Fibroblast of skin of right quadriceps (primary cell): ENCODE results near the gene QRSL1.
"Not testable (repeated sequence)": the region's sequence is repeated elsewhere in the genome, so short reads cannot be mapped to it uniquely, and the experiment has no call there.

Source experiments
- DNase-seq: peaks from one replicate; pipeline ENCODE4 v3.0.0-alpha.2; 2013

QRSL1 gene

GRCh38 chr6:106629103-106629858 is at the start of gene QRSL1, which contains the start of gene RTN4IP1:
Gene QRSL1, plus strand, starts transcription at chr6:106629578. Its CDS starts 104 bp downstream, at chr6:106629682.
Gene RTN4IP1, minus strand, starts transcription at chr6:106629498. Its CDS starts 477 bp downstream, at chr6:106629021.
- DNase-seq = peak; percentile 92

- DNase-seq = no peak
Measured at GRCh38 chr6:106581468-106581867, 47.9 kb upstream of the QRSL1 start.

DNA sequence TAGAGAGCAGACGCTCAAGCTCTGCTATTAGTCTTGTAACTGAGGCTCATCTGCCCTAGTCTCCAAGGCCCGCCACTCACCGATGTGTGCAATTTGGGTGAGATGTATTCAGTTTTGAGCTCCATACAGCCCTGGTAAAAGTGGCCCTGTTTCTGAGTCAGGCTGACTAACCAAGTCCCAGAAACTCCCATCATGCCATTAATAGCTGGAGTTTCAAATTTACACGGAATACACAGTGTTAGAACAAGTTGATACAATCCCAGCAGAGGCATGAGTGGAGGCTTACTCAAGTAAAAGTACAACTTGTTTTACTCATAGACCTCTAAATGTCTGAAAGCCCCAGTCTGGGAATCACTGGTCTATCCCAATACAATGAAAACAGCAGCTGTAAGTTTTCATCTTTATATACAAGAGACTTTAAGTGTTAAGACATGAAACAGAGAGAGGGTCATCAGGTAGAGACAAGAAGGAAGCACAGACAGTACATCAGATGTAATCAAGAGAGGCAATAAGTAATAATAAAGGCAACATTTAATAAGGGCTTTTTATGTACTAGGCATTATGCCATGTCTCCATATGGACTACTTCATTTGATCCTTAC is 42.5 kb upstream of the QRSL1 start:
- DNase-seq = no peak

DNA sequence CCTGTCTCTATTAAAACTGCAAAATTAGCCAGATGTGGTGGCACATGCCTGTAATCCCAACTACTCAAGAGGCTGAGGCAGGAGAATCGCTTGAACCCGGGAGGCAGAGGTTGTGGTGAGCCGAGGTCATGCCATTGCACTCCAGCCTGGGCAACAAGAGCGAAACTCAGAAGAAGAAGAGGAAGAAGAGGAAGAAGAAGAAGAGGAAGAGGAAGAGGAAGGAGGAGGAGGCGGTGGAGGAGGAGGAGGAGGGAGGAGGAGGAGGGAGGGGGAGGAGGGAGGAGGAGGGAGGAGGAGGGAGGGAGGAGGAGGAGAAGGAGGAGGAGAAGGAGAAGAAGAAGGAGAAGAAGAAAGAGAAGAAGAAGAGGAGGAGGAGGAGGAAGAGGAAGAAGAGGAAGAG is 40.4 kb upstream of the QRSL1 start:
- DNase-seq = not testable (repeated sequence)

DNA sequence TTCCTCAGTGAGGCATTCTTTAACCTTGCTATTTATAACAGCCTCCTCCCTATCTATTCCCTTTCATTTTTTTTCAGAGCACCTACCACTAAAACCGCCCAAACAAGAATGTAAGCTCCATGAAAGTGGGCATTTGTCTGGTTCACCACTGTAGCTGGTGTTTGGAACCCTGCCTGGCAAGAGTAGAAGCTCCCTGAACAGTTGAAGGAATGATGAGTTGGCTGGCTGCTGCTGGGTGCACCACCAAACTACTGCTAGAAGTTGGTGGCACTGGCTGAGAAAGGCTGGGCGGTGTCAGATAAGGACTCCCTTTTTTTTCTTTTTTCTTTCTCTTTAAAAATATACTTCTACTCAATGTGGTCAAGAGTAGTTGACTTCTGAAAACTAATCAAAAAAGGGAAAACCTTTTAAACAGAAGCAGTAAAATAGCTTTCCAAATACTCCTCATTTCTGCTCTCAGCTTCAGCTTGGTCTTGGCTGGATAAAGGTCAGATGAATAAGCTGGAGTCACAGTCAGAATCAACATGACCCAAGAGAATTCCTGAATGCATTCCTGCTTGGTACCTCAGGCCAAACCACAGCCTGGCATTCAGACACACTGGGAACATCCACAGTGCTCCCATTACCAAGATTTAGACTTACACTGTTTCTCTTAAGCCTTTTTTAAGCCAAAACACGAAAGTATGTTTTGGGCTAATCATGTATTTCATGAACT is 38.1 kb upstream of the QRSL1 start:
- peak; percentile 79 for DNase-seq

DNA sequence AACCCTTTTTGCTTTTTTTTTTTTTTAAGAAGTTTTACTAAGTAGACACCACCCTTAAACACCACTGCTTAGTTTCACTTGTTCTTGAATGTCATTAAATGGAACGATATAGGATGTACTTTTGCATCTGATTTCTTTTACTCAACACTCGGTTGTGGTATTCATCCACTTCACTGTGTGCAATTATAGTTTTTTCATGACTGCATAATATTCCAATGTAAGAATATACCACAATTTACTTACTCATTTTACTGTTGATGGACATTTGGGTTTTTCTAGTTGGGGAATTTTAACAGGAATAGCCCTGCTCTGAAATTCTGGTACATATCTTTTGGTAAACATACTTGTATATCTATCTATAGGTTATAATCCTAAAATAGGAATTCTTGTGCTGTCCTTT is 29.9 kb upstream of the QRSL1 start:
- DNase-seq = no peak

GRCh38 chr6:106600329-106600728 is 29.0 kb upstream of the QRSL1 start:
- DNase-seq = peak; percentile 49

- peak; percentile 46 for DNase-seq
Measured at GRCh38 chr6:106608080-106608668, 21.2 kb upstream of the QRSL1 start.

DNA sequence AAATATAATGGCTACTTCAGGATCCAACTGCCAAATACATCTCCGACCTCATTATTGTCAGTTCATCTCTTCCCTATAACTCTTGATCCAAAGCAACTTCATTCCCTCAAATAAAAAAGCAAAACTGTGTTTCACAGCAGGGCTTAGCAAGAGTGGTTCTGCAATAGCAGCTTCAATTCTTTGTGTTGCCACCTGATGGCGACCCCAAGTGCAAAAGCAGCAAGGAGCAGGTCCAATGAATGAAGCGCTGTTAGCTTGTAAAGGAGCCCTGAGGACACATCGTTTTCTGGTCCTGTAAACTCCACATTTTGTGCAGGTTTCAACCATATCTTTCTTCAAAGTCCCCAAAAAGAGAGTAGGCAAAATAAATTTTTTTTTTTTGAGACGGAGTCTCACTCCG is 19.7 kb upstream of the QRSL1 start:
- no peak for DNase-seq

DNA sequence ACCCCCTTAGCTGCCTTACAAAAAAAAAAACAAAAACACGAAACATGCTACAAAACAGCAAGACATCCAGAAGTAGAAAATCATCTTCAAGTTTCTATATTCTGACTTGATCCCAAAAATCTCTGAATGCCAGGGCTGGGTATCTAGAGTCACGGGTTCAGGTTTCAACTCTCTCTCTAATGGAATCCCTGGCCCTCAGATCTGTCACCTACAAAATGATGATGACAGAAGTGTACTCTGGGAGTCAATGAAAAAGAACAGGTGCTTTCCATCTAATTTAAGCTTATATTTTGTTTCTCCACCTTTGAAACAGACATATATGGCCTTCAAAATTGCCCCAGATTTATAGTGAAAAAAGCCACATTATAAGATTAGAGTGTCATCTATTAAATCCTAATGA is 18.3 kb upstream of the QRSL1 start:
- no peak for DNase-seq

DNA sequence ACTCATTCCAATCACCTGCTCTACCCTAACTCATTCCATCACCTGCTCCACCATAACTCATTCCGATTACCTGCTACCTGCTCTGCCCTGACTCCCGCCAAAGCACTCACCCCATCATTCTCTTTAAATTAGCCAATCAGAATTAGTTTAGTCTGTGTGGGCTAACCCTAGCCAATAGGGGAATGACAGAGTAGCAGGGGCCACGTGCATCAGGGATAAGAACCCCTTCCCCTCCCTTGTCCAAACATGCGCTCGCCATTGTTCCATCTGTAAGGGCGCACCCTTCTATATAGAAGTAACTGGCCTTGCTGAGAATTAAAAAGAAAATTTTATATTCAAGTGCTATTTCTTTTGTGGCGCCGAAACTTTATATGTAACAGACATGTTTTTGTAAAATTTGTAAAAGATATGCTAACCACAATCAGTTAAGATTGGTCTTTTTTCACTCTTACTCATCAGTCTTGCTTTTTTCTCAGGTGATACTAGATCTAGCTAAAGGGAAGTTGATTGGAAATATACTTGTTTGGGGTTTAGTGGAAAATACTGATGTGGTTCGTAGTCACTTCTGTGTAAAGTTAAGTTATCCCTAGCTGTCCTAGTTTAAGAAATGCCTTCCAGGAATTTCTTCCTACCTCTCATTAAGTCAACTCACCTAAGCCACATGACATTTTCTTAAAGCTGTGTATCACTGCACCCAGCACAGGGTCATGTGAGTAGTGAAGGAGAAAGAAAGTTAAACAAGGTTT is 16.5 kb upstream of the QRSL1 start:
- DNase-seq = no peak

- DNase-seq = no peak
Measured at GRCh38 chr6:106613590-106613989, 15.8 kb upstream of the QRSL1 start.

- no peak for DNase-seq
Measured at GRCh38 chr6:106614166-106614565, 15.2 kb upstream of the QRSL1 start.

DNA sequence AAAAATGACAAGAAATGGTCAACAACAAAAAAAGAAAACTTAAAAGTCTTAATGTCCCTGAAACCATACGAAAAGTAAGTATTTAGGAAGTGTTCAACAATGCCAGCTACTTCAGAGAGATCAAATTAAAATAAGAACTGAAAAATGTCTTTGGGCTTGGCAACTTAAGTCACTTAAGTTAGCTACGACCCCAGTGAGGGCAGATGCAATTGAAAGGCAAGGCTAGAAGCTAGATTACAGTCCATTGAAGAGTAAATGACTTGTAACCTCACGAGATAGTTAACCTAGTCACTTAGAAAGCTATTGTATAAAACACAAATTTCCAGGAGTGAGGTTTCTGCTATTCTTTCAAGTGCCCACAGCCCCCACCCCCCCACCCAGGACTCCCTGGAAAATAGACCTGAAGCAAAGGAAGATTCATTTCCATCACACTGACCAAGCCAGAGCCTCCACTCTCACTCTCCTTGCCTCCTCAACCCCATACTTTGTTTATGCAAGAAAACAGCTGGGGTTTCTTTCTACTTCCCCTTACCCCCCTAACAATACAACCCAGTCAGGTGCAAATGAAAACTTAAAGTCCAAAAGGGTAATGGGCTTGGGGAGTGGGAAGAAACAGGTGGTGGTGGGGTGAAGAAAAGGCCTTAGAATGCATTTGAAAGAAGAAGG is 14.7 kb upstream of the QRSL1 start:
- no peak for DNase-seq

- DNase-seq = no peak
Measured at GRCh38 chr6:106617302-106617701, 12.1 kb upstream of the QRSL1 start.

GRCh38 chr6:106617857-106618256 is 11.5 kb upstream of the QRSL1 start:
- no peak for DNase-seq

DNA sequence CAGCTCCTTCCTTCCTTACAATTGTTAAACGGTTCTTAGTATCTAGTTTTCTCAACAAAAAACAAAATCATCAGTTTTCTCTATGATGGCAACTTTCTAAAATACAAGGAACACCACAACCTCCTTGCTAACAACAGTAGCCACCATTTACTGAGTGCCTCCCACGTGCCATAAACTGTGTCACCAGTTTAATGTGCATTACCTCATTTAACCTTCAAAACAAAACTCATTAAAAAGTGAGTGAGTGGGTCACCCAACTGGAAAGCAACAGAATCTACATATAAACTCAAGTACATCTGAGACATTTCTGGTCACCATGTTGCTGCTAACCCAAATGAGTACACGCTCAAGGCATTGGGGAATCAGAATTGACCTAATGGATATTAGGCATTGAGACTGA is 11.1 kb upstream of the QRSL1 start:
- no peak for DNase-seq

- no peak for DNase-seq
Measured at GRCh38 chr6:106619223-106619622, 10.2 kb upstream of the QRSL1 start.

GRCh38 chr6:106620931-106621672 is 8.3 kb upstream of the QRSL1 start:
- DNase-seq = peak; percentile 68

- no peak for DNase-seq
Measured at GRCh38 chr6:106622412-106622811, 7.0 kb upstream of the QRSL1 start.

DNA sequence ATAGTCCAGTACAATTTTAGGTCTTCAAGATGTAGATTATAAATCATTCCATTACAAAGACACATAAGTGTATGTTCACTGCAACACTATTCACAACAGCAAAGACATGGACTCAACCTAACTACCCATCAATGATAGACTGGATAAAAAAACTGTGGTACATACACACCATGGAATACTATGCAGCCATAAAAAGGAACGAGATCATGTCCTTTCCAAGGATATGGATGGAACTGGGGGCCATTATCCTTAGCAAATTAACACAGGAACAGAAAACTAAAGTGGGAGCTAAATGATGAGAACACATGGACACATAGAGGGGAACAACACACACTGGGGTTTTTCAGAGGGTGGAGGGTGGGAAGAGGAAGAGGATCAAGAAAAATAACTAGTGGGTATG is 6.3 kb upstream of the QRSL1 start:
- DNase-seq = no peak

DNA sequence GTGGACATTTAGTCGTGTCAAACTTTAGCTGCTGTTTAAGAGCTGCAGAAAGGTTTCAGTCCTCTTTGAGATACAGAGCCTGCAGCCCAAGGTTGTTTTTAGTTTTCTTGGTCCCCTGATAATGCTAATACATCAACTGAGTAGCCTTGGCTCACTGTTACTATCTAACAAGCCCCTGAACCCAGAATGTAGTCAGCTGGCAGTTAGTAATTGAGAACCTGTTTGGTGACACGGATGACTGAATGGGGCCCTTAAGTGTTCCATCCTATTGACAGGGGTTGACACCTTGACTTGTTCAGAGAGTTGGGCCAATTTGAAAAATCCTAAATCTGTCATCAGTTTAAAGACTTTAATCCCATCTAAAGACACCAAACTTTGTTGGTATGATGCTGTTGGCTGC is 2.9 kb upstream of the QRSL1 start:
- DNase-seq = no peak
